Measurements from ENCODE around the gene CDK5R2.

- no peak for TF ChIP-seq EZH2 (IDR thresholded peaks at IDR 0.05; ENCODE audit: low read length, unreplicated experiment)
- no peak for TF ChIP-seq CTCF (conservative IDR thresholded peaks at IDR 0.05; ENCODE audit: low read depth, low read length)
- TF ChIP-seq EZH2phosphoT487 (IDR thresholded peaks at IDR 0.05; ENCODE audit: borderline replicate concordance, low read length), result no peak
Measured at GRCh38 chr2:218970894-218971293, 11.4 kb downstream of the CDK5R2 start.
